Measurements from ENCODE around the gene E4F1.

GRCh38 chr16:2199095-2199494 is 24.3 kb upstream of the E4F1 start:
- no peak for TF ChIP-seq MAX (CRISPR knock-in tag; IDR thresholded peaks at IDR 0.05)
- no peak for TF ChIP-seq CTCF (IDR thresholded peaks at IDR 0.05)
- TF ChIP-seq NFE2L1 (CRISPR knock-in tag; IDR thresholded peaks at IDR 0.05) = no peak
- TF ChIP-seq NFYB (CRISPR knock-in tag; conservative IDR thresholded peaks at IDR 0.05; ENCODE audit: low read depth) = no peak
- no peak for TF ChIP-seq E2F4 (CRISPR knock-in tag; IDR thresholded peaks at IDR 0.05; ENCODE audit: borderline replicate concordance, low read depth)
- TF ChIP-seq JUN (CRISPR knock-in tag; IDR thresholded peaks at IDR 0.05) = no peak
